Measurements from ENCODE around the gene PTPN3.

PTPN3 gene

GRCh38 chr9:109451311-109452025 lies 46.6 kb downstream of the PTPN3 start:
- DNase-seq (ENCODE audit: low read depth) = no peak

- DNase-seq (ENCODE audit: low read depth) = peak; percentile 9
Measured at GRCh38 chr9:109450346-109450745, 47.8 kb downstream of the PTPN3 start.

- DNase-seq (ENCODE audit: low read depth) = no peak
Measured at GRCh38 chr9:109449036-109449798, 48.9 kb downstream of the PTPN3 start.

- peak; percentile 61 for DNase-seq (ENCODE audit: low read depth)
Measured at GRCh38 chr9:109448223-109448622, 49.9 kb downstream of the PTPN3 start.

GRCh38 chr9:109447329-109448076 lies 50.6 kb downstream of the PTPN3 start:
- no peak for DNase-seq (ENCODE audit: low read depth)

GRCh38 chr9:109444771-109445320 lies 53.3 kb downstream of the PTPN3 start:
- DNase-seq (ENCODE audit: low read depth) = peak; percentile 10

GRCh38 chr9:109442716-109443115 lies 55.4 kb downstream of the PTPN3 start:
- DNase-seq (ENCODE audit: low read depth) = no peak

GRCh38 chr9:109441296-109441695 lies 56.8 kb downstream of the PTPN3 start:
- DNase-seq (ENCODE audit: low read depth) = peak; percentile 6

- peak; percentile 82 for DNase-seq (ENCODE audit: low read depth)
Measured at GRCh38 chr9:109440797-109441287, 57.3 kb downstream of the PTPN3 start.

GRCh38 chr9:109440117-109440515 lies 58.0 kb downstream of the PTPN3 start:
- no peak for DNase-seq (ENCODE audit: low read depth)

GRCh38 chr9:109439378-109440116 lies 58.6 kb downstream of the PTPN3 start:
- DNase-seq (ENCODE audit: low read depth) = no peak

- DNase-seq (ENCODE audit: low read depth) = no peak
Measured at GRCh38 chr9:109437286-109437685, 60.8 kb downstream of the PTPN3 start.

GRCh38 chr9:109436071-109436470 lies 62.0 kb downstream of the PTPN3 start:
- no peak for DNase-seq (ENCODE audit: low read depth)

- no peak for DNase-seq (ENCODE audit: low read depth)
Measured at GRCh38 chr9:109433476-109433875, 64.6 kb downstream of the PTPN3 start.

GRCh38 chr9:109430231-109430630 lies 67.9 kb downstream of the PTPN3 start:
- no peak for DNase-seq (ENCODE audit: low read depth)

GRCh38 chr9:109428854-109429253 lies 69.3 kb downstream of the PTPN3 start:
- no peak for DNase-seq (ENCODE audit: low read depth)

- no peak for DNase-seq (ENCODE audit: low read depth)
Measured at GRCh38 chr9:109427886-109428285, 70.2 kb downstream of the PTPN3 start.

- no peak for DNase-seq (ENCODE audit: low read depth)
Measured at GRCh38 chr9:109426626-109427402, 71.3 kb downstream of the PTPN3 start.

GRCh38 chr9:109424618-109425017 lies 73.5 kb downstream of the PTPN3 start:
- no peak for DNase-seq (ENCODE audit: low read depth)

GRCh38 chr9:109423877-109424276 lies 74.2 kb downstream of the PTPN3 start:
- DNase-seq (ENCODE audit: low read depth) = no peak

- no peak for DNase-seq (ENCODE audit: low read depth)
Measured at GRCh38 chr9:109422641-109423040, 75.5 kb downstream of the PTPN3 start.

Data from EH (cell line).